HFFc6 (cell line): ENCODE data around the gene GPR27. TPM values are rescaled to one million over a fixed set of nuclear protein-coding genes. Genes with fewer than 3 reads are reported as not detected.

Experiments used
- DNase-seq: peaks from one replicate; pipeline ENCODE4 v3.0.0-alpha.2; 2018
- H3K27ac Mint-ChIP-seq: 2 replicates; pipeline ENCODE4 v1.8.0; 2020; ENCODE audit warnings: mild to moderate bottlenecking, mixed read lengths
- H3K27me3 Mint-ChIP-seq: 2 replicates; pipeline ENCODE4 v1.8.0; 2021; ENCODE audit warnings: mild to moderate bottlenecking, moderate library complexity, mixed read lengths; ENCODE audit not compliant: insufficient read depth
- H3K36me3 Mint-ChIP-seq: 2 replicates; pipeline ENCODE4 v1.8.0; 2021; ENCODE audit warnings: low read depth, mixed read lengths
- H3K4me1 Mint-ChIP-seq: 2 replicates; pipeline ENCODE4 v1.8.0; 2020; ENCODE audit warnings: low read depth, mixed read lengths
- H3K4me3 Mint-ChIP-seq: 2 replicates; pipeline ENCODE4 v1.8.0; 2020; ENCODE audit warnings: mild to moderate bottlenecking, moderate library complexity, mixed read lengths
- H3K9me3 Mint-ChIP-seq: 2 replicates; pipeline ENCODE4 v1.8.0; 2020; ENCODE audit warnings: mild to moderate bottlenecking, mixed read lengths
- total RNA-seq, 6 experiments: library from RNA; stranded (reverse); fragmentation: NEBNext Ultra II Directional; extraction: Animal tissue kit (Norgen Biotek cat#: 25700); gene quantifications; 2 replicates in 1 of 6; 3 replicates in 5 of 6; pipeline ENCODE4 v1.2.3, GENCODE V29; 2021
- TF ChIP-seq, protein P1 (sequence below): fragments of 200-600 bp; sonication (generic); IDR thresholded peaks from 2 replicates; pipeline ENCODE4 v1.5.0; 2021; ENCODE audit warnings: antibody characterized with exemption, mild to moderate bottlenecking

GPR27 gene
- total RNA-seq, 6 experiments from 2014 or later = not detected

DNA sequence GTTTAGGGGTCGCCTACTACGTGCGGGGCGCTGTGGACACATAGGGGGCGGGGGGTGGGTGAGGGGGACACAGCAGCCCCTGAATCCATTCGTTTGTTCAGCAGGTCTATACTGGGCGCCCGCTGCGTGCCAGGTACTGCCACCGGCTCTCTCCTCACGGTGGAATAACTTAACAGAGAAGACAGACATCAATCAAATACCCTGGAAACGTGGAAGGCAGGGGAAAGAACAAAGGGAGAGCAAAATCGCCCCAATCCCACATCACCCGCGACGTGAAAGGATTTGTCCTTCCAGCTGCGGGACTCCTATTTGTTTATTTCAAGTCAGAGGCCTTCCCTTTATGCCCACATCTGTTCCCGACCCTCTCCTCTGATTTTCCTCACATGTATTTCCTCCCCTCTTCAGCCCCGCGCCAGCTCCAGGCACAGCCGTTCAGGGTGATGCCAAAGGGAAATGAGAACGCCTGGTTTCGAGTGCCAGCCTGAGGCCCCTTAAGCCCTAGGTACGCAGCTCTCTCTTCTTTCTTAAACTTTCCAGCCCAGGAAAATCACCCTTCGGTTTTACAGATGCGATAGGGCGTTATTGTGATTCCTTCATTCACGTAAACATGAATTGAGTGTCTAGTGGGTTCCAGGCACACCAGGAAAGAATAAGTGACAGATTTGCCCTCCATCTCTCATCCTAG is 32.0 kb downstream of the GPR27 start:
- H3K27ac Mint-ChIP-seq = no peak overlapping the region
- peaks cover 6% of the 10 kb centered on the region; the same call in 1 of the 2 replicates for H3K4me1 Mint-ChIP-seq
- TF ChIP-seq, protein P1, sequence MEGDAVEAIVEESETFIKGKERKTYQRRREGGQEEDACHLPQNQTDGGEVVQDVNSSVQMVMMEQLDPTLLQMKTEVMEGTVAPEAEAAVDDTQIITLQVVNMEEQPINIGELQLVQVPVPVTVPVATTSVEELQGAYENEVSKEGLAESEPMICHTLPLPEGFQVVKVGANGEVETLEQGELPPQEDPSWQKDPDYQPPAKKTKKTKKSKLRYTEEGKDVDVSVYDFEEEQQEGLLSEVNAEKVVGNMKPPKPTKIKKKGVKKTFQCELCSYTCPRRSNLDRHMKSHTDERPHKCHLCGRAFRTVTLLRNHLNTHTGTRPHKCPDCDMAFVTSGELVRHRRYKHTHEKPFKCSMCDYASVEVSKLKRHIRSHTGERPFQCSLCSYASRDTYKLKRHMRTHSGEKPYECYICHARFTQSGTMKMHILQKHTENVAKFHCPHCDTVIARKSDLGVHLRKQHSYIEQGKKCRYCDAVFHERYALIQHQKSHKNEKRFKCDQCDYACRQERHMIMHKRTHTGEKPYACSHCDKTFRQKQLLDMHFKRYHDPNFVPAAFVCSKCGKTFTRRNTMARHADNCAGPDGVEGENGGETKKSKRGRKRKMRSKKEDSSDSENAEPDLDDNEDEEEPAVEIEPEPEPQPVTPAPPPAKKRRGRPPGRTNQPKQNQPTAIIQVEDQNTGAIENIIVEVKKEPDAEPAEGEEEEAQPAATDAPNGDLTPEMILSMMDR = no peak
- H3K36me3 Mint-ChIP-seq = no peaks in the 10 kb centered on the region
- H3K27me3 Mint-ChIP-seq = peaks cover 27% of the 10 kb centered on the region
- no peak overlapping the region for H3K4me3 Mint-ChIP-seq
- H3K9me3 Mint-ChIP-seq = no peaks in the 10 kb centered on the region
- DNase-seq = no peak

GRCh38 chr3:71786217-71786549 is 32.5 kb downstream of the GPR27 start:
- no peak for DNase-seq
- H3K9me3 Mint-ChIP-seq = no peaks in the 10 kb centered on the region
- no peaks in the 10 kb centered on the region for H3K36me3 Mint-ChIP-seq
- H3K4me3 Mint-ChIP-seq = no peak overlapping the region
- TF ChIP-seq, protein P1 = no peak
- peaks cover 6% of the 10 kb centered on the region; the same call in 1 of the 2 replicates for H3K4me1 Mint-ChIP-seq
- peaks cover 28% of the 10 kb centered on the region for H3K27me3 Mint-ChIP-seq
- no peak overlapping the region for H3K27ac Mint-ChIP-seq

DNA sequence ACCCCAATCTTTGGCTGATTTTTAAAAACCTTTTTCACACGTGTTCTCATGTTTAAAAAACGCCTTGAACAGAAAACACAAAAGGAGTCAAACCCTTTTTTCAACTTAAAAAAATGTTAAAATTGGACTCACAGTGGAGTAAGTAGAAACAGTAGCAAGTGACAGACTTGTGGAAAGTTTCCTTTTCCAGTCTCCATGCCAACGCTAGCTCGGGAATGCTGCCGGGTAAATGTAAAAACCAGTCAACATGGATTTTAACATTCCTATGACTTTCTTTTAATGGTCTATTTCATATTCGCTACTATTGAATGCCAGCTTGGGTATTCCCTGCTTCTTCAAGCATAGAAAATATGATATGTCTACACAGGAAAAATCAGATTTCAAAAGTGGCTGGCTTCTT is 32.9 kb downstream of the GPR27 start:
- Mint-ChIP-seq H3K4me3 (no peak overlapping the region), H3K27me3 (peaks cover 26% of the 10 kb centered on the region), H3K4me1 (peaks cover 6% of the 10 kb centered on the region; the same call in 1 of the 2 replicates), H3K27ac (no peak overlapping the region), H3K36me3 (no peaks in the 10 kb centered on the region), H3K9me3 (no peaks in the 10 kb centered on the region)
- TF ChIP-seq, protein P1 = no peak
- no peak for DNase-seq

- H3K27me3 Mint-ChIP-seq = peaks cover 26% of the 10 kb centered on the region
- TF ChIP-seq, protein P1 = no peak
- no peak for DNase-seq
- H3K4me1 Mint-ChIP-seq = peaks cover 6% of the 10 kb centered on the region; the same call in 1 of the 2 replicates
- H3K4me3 Mint-ChIP-seq = no peak overlapping the region
- H3K27ac Mint-ChIP-seq = no peak overlapping the region
- H3K36me3 Mint-ChIP-seq = no peaks in the 10 kb centered on the region
- no peaks in the 10 kb centered on the region for H3K9me3 Mint-ChIP-seq
Measured at GRCh38 chr3:71787851-71788405, 34.3 kb downstream of the GPR27 start.

GRCh38 chr3:71789922-71790321 is 36.3 kb downstream of the GPR27 start:
- Mint-ChIP-seq H3K4me3 (no peak overlapping the region), H3K9me3 (no peaks in the 10 kb centered on the region), H3K27me3 (peaks cover 22% of the 10 kb centered on the region), H3K27ac (no peak overlapping the region), H3K36me3 (no peaks in the 10 kb centered on the region), H3K4me1 (no peaks in the 10 kb centered on the region)
- TF ChIP-seq, protein P1 = no peak
- DNase-seq = no peak
